ENCODE data around the gene MYOZ2.

Gene MYOZ2

DNA sequence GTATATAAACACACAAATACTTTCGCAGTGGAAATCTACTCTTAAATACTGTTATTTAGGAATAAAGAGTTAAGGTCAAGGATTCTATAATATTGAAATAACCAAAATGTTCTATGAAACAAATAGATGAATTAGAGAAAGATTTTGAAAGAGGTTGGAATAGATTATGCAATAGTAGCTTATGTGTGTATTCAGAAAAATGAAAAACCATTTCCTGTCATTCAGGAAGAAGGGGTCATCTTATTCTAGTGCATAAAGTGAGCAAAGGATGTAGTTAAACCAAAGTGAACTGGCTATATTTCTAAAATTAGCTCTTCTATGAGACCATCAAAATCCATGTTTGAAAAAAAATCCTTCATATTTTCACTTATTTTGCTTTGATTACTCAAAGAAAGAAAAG lies 30.0 kb upstream of the MYOZ2 start:
- TF ChIP-seq, protein P1, sequence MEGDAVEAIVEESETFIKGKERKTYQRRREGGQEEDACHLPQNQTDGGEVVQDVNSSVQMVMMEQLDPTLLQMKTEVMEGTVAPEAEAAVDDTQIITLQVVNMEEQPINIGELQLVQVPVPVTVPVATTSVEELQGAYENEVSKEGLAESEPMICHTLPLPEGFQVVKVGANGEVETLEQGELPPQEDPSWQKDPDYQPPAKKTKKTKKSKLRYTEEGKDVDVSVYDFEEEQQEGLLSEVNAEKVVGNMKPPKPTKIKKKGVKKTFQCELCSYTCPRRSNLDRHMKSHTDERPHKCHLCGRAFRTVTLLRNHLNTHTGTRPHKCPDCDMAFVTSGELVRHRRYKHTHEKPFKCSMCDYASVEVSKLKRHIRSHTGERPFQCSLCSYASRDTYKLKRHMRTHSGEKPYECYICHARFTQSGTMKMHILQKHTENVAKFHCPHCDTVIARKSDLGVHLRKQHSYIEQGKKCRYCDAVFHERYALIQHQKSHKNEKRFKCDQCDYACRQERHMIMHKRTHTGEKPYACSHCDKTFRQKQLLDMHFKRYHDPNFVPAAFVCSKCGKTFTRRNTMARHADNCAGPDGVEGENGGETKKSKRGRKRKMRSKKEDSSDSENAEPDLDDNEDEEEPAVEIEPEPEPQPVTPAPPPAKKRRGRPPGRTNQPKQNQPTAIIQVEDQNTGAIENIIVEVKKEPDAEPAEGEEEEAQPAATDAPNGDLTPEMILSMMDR (IDR thresholded peaks at IDR 0.05; ENCODE audit: insufficient read depth, low read length, poor library complexity, severe bottlenecking): no peak
- H3K4me3 ChIP-seq (replicated peaks; ENCODE audit: low read depth, low read length): no peak overlapping the region
- DNase-seq (ENCODE audit: extremely low read depth, insufficient read length): no peak
- no peaks in the 10 kb centered on the region; the same call in none of the 2 replicates for H3K27me3 ChIP-seq (replicated peaks; ENCODE audit: control insufficient read depth, insufficient read depth, low read length)
- no peaks in the 10 kb centered on the region for H3K36me3 ChIP-seq (ENCODE audit: control insufficient read depth, insufficient read depth, low read length)

DNA sequence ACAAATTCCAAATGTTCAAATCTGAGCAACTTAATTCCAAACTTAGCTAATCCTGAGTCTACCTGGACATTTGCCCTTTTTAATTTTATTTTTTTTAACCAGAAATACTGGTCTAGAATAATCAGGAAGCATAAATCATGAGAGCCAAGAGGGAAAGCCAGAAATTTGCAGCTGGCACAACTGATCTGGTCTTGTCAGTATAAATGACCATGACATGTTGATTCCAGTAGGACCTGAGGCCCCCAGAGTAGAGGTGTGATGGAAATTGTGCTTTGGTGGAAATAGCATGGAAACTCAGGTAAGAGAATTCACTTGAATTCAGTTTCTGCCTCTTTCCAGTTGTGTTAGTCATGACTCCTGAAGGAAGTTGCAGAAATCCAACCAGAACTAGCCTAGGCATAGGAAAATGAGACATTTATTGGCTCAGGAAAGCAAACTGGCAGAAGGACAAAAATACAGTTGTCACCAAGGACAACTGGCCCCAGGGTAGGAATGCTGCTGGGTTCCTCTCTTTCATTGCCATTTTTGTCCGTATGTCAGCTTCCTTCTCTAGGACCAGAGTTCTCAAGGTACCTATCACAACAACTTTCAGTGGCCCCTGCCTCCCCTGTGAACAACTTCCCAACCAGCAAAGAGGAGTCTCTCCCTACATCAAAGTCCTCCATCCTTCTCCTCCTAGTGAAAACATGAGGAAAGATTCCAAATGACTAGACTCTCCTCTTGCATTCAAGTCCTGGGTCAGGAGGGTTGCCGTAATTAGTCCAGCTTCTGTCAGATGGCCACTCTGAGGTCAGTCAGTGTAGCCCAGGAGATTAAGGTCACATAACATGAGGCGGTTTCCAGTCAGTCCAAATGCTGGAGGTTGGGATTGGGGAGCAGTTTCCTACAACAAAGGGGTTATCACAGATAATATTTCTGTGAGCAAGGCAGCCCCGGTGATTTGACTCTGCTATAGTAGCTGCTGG lies 29.3 kb upstream of the MYOZ2 start:
- no peaks in the 10 kb centered on the region; the same call in none of the 2 replicates for H3K27me3 ChIP-seq (replicated peaks; ENCODE audit: control insufficient read depth, insufficient read depth, low read length)
- H3K4me3 ChIP-seq (replicated peaks; ENCODE audit: low read depth, low read length): no peak overlapping the region
- H3K36me3 ChIP-seq (ENCODE audit: control insufficient read depth, insufficient read depth, low read length): no peaks in the 10 kb centered on the region
- no peak for DNase-seq (ENCODE audit: extremely low read depth, insufficient read length)
- TF ChIP-seq, protein P1 (IDR thresholded peaks at IDR 0.05; ENCODE audit: insufficient read depth, low read length, poor library complexity, severe bottlenecking): no peak

DNA sequence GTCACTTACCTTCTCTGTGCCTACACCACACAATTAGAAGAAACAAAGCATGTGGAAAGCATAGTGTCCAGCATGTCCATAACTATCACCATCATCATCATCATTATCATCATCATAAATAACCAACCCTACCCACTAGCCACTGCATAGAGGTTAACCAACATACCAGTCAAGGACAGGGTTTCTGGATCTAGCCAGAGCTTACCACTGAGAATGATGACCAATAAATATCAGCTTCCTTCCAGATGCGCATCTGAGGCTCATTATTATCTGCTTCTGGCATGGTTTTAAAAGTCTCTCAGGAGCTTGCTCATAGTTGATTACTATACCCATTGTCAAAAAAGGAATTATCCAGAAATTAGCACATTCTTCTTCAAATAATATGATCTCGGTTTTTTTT lies 25.5 kb upstream of the MYOZ2 start:
- TF ChIP-seq, protein P1 (IDR thresholded peaks at IDR 0.05; ENCODE audit: insufficient read depth, low read length, poor library complexity, severe bottlenecking): no peak

DNA sequence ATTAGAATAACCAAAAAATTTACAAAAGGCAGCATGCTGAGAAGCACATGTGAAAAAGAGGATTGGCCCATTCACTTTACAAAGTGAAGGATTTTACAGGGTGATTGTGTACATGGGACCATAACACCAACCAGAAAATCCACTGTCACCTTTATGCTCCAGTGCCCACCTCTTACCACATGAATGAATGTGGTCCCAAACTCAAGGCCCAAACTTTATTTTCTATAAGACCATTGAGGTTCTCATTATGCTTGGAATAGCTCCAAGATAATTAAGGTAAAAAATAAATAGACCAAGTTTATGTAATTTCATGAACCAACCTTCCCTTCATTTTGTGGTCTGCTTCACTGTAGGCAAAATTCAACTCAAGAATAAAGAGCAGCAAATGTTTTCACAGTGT lies 24.3 kb upstream of the MYOZ2 start:
- Histone ChIP-seq H3K27me3 (replicated peaks; ENCODE audit: control insufficient read depth, insufficient read depth, low read length) (no peaks in the 10 kb centered on the region), H3K36me3 (ENCODE audit: control insufficient read depth, insufficient read depth, low read length) (no peaks in the 10 kb centered on the region), H3K4me3 (replicated peaks; ENCODE audit: low read depth, low read length) (no peak overlapping the region)
- DNase-seq (ENCODE audit: extremely low read depth, insufficient read length): no peak
- TF ChIP-seq, protein P1 (IDR thresholded peaks at IDR 0.05; ENCODE audit: insufficient read depth, low read length, poor library complexity, severe bottlenecking): no peak

More for the DNA sequence above, 25.5 kb upstream of the MYOZ2 start:
- no peak overlapping the region for H3K4me3 ChIP-seq (replicated peaks; ENCODE audit: low read depth, low read length)
- H3K36me3 ChIP-seq (ENCODE audit: control insufficient read depth, insufficient read depth, low read length): no peaks in the 10 kb centered on the region
- DNase-seq (ENCODE audit: extremely low read depth, insufficient read length): no peak
- H3K27me3 ChIP-seq (replicated peaks; ENCODE audit: control insufficient read depth, insufficient read depth, low read length): no peaks in the 10 kb centered on the region

DNA sequence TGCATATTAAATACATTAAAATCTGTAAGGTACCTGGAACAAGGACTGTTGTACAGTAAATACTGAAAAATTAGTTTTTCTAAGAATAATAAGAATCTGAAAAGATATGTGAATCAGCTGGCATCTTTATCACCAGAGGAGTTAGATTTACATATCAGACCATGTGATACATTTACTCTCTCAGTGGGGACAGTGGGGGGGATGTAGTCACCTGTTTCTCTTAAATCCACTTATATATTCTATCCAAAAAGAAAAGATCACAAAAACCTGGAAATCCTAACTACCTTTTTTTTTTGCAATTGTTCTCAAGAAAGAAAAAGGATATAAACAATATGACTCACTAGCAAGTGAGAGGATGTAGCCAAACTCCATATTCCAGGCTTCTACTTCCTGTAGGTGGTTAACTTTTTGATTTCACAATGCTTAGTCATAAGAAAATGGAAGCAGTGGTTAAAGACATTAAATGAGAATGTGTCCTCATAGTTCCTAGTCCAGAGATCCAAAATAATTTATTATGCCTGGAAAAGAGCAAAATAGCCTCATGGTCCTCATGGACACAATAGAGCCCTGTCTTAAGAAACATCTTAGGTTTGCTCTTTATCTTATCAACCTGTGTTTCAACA lies 22.5 kb upstream of the MYOZ2 start:
- DNase-seq (ENCODE audit: extremely low read depth, insufficient read length): no peak
- Histone ChIP-seq H3K27me3 (replicated peaks; ENCODE audit: control insufficient read depth, insufficient read depth, low read length) (no peaks in the 10 kb centered on the region), H3K4me3 (replicated peaks; ENCODE audit: low read depth, low read length) (no peak overlapping the region), H3K36me3 (ENCODE audit: control insufficient read depth, insufficient read depth, low read length) (no peaks in the 10 kb centered on the region)
- TF ChIP-seq, protein P1 (IDR thresholded peaks at IDR 0.05; ENCODE audit: insufficient read depth, low read length, poor library complexity, severe bottlenecking): no peak

Data from GM06990 (cell line).